A549 (cell line): ENCODE data around the gene KISS1. TPM values are rescaled to one million over a fixed set of nuclear protein-coding genes. Genes with fewer than 3 reads are reported as not detected.

Source experiments
- ATAC-seq, 2 experiments: fragments of 200-7000 bp in 1 of 2; fragments of >200 bp in 1 of 2; cut with Nextera tagmentation in 1 of 2; cut with Tn5 transposase in 1 of 2; 3 replicates each; pipeline versions ENCODE4 v1.8.0 to v1.9.1; 2018 to 2020; ENCODE audit warnings: mild to moderate bottlenecking in 1 of 2, moderate library complexity in 1 of 2
- CTCF ChIA-PET: fragments of 300-600 bp; sonication (Branson Sonifier 250); formaldehyde crosslinking; extraction: SDS; loops from one replicate; lab custom pipeline; 2021; ENCODE audit warnings: antibody characterized with exemption, inconsistent platforms; lab: Yijun Ruan, JAX
- POLR2A ChIA-PET: fragments of 350-600 bp; formaldehyde crosslinking; extraction: SDS; loops from one replicate; lab custom pipeline; 2021; ENCODE audit warnings: antibody characterized with exemption, inconsistent platforms; lab: Yijun Ruan, JAX
- DNase-seq, 2 experiments: peaks; one replicate each; pipeline versions ENCODE4 v3.0.0 to v3.0.0-alpha.2; 2011 to 2016; ENCODE audit warnings: low read depth in 1 of 2, low spot score in 1 of 2
- FAIRE-seq: peaks from 2 replicates; lab custom pipeline; 2011; peaks lifted over from hg19 to GRCh38; lab: Jason Lieb, UNC
- H3K27ac ChIP-seq, 2 experiments: fragments of >200 bp; sonication (Bioruptor Twin); formaldehyde crosslinking; 3 replicates each; pipeline ENCODE4 v1.5.1; 2016 to 2017
- H3K4me1 ChIP-seq: fragments of >200 bp; sonication (Bioruptor Twin); formaldehyde crosslinking; 3 replicates; pipeline ENCODE4 v1.6.1; 2016
- H3K4me2 ChIP-seq: fragments of >200 bp; sonication (Bioruptor Twin); formaldehyde crosslinking; 3 replicates; pipeline ENCODE4 v1.6.1; 2016
- H3K4me3 ChIP-seq: fragments of >200 bp; sonication (Bioruptor Twin); formaldehyde crosslinking; 3 replicates; pipeline ENCODE4 v1.5.1; 2016
- H3K9me3 ChIP-seq: fragments of >200 bp; sonication (Bioruptor Twin); formaldehyde crosslinking; 3 replicates; pipeline ENCODE4 v1.6.1; 2016
- BHLHE40 ChIP-seq: IDR thresholded peaks from 2 replicates; pipeline ENCODE4 v1.6.1; 2012; ENCODE audit warnings: low read depth, low read length, inconsistent platforms
- CBX2 ChIP-seq: fragments of 200-600 bp; sonication (generic); IDR thresholded peaks from 2 replicates; pipeline ENCODE4 v1.6.1; 2016; ENCODE audit warnings: low read depth, mild to moderate bottlenecking, borderline replicate concordance
- CEBPB ChIP-seq, 2 experiments: fragments of >200 bp in 1 of 2; sonication (Bioruptor Twin) in 1 of 2; formaldehyde crosslinking in 1 of 2; IDR thresholded peaks; 2 replicates each; pipeline ENCODE4 v1.6.1; 2012 to 2016
- CHD2 ChIP-seq: fragments of 150-350 bp; IDR thresholded peaks from 2 replicates; pipeline ENCODE4 v1.6.1; 2014; ENCODE audit warnings: low read length; ENCODE audit not compliant: partially characterized antibody
- CHD4 ChIP-seq: fragments of 200-600 bp; sonication (generic); IDR thresholded peaks from 2 replicates; pipeline ENCODE4 v1.6.1; 2016; ENCODE audit warnings: antibody characterized with exemption, mild to moderate bottlenecking, borderline replicate concordance
- E2F6 ChIP-seq: IDR thresholded peaks from 2 replicates; pipeline ENCODE4 v1.6.1; 2012; ENCODE audit warnings: low read depth, borderline replicate concordance
- EHF ChIP-seq: fragments of 250-450 bp; sonication (Bioruptor Pico); IDR thresholded peaks from 2 replicates; pipeline ENCODE4 v1.5.0; 2020; ENCODE audit warnings: mild to moderate bottlenecking
- ELK1 ChIP-seq: fragments of 150-350 bp; IDR thresholded peaks from 2 replicates; pipeline ENCODE4 v1.6.1; 2014; ENCODE audit warnings: low read depth, mild to moderate bottlenecking, low read length
- HEYL ChIP-seq: fragments of 250-450 bp; sonication (Bioruptor Pico); IDR thresholded peaks from 2 replicates; pipeline ENCODE4 v1.8.0; 2021; ENCODE audit warnings: mild to moderate bottlenecking, moderate library complexity
- HOXB5 ChIP-seq: fragments of 250-450 bp; sonication (Bioruptor Pico); IDR thresholded peaks from 2 replicates; pipeline ENCODE4 v1.5.0; 2020; ENCODE audit warnings: mild to moderate bottlenecking, moderate library complexity
- KDM5A ChIP-seq: fragments of 200-600 bp; sonication (generic); IDR thresholded peaks from 2 replicates; pipeline ENCODE4 v1.6.1; 2016; ENCODE audit warnings: antibody characterized with exemption, mild to moderate bottlenecking
- MAFK ChIP-seq: fragments of 450-650 bp; IDR thresholded peaks from 2 replicates; pipeline ENCODE4 v1.6.1; 2014; ENCODE audit not compliant: partially characterized antibody
- NPAS2 ChIP-seq: fragments of 250-450 bp; sonication (Bioruptor Pico); IDR thresholded peaks from 2 replicates; pipeline ENCODE4 v1.8.0; 2022; ENCODE audit warnings: mild to moderate bottlenecking, moderate library complexity, borderline replicate concordance
- PHF8 ChIP-seq: fragments of 200-600 bp; sonication (generic); IDR thresholded peaks from 2 replicates; pipeline ENCODE4 v1.6.1; 2016; ENCODE audit warnings: low read depth, mild to moderate bottlenecking, antibody characterized with exemption, moderate library complexity, borderline replicate concordance
- RARB ChIP-seq: fragments of 250-450 bp; sonication (Bioruptor Pico); IDR thresholded peaks from 2 replicates; pipeline ENCODE4 v1.8.0; 2021; ENCODE audit warnings: mild to moderate bottlenecking, moderate library complexity
- RCOR1 ChIP-seq: fragments of 150-350 bp; IDR thresholded peaks from 2 replicates; pipeline ENCODE4 v1.6.1; 2014; ENCODE audit warnings: antibody characterized with exemption, low read length, low read depth
- REST ChIP-seq: fragments of 200-600 bp; sonication (generic); IDR thresholded peaks from 2 replicates; pipeline ENCODE4 v1.6.1; 2016; ENCODE audit warnings: antibody characterized with exemption, mild to moderate bottlenecking, moderate library complexity
- ZC3H11A ChIP-seq: fragments of 450-650 bp; IDR thresholded peaks from 2 replicates; pipeline ENCODE4 v1.6.1; 2014; ENCODE audit warnings: antibody characterized with exemption, mild to moderate bottlenecking
- ZFP36 ChIP-seq: fragments of 450-650 bp; IDR thresholded peaks from 2 replicates; pipeline ENCODE4 v1.6.1; 2014; ENCODE audit warnings: borderline replicate concordance; ENCODE audit not compliant: partially characterized antibody
- ZSCAN20 ChIP-seq: fragments of 250-450 bp; sonication (Bioruptor Pico); IDR thresholded peaks from 2 replicates; pipeline ENCODE4 v1.8.0; 2022; ENCODE audit warnings: mild to moderate bottlenecking, moderate library complexity
- WGBS: methylation state at CpG from one replicate; pipeline ENCODE4 v1.1.6; 2017; ENCODE audit errors: missing lambda C conversion rate; 5-methylcytosine and 5-hydroxymethylcytosine counted together
- polyA plus RNA-seq, 4 experiments: library from polyadenylated mRNA; depleted of rRNA in 3 of 4; stranded (reverse); fragments of >200 nt; fragmentation: RNase III in 1 of 4; extraction: RNeasy Plus Mini Kit Qiagen cat#74134 plus additional on column Dnase treatment in 1 of 4; gene quantifications; 2 replicates in 3 of 4; 3 replicates in 1 of 4; pipeline ENCODE4 v1.2.3, GENCODE V29; 2011 to 2017

The KISS1 gene
- polyA plus RNA-seq, 2 of the 4 experiments (the other 2 are of a cell fraction) = 0.23 TPM; not detected in 1

GRCh38 chr1:204222764-204223055 lies 26.4 kb upstream of the KISS1 start:
- no peak for DNase-seq
- no peak for FAIRE-seq

GRCh38 chr1:204222006-204222763 lies 25.9 kb upstream of the KISS1 start:
- Histone ChIP-seq H3K9me3 (no peaks in the 10 kb centered on the region), H3K4me1 (no peaks in the 10 kb centered on the region), H3K4me3 (no peak overlapping the region)
- POLR2A ChIA-PET = no interaction called here
- no peak for TF ChIP-seq BHLHE40
- no peak for TF ChIP-seq ZFP36
- TF ChIP-seq NPAS2 = no peak
- no peak for TF ChIP-seq HOXB5 (CRISPR knock-in tag)
- TF ChIP-seq HEYL = no peak
- TF ChIP-seq, all 56 proteins: peak for 0
- ATAC-seq (no peak), DNase-seq (no peak), FAIRE-seq (no peak)
- 83% methylated on average over 7 of the region's 8 CpGs for WGBS
- Histone ChIP-seq H3K4me2 (no peak overlapping the region), H3K27ac (no peak overlapping the region)
- CTCF ChIA-PET = interaction anchor here (1.0 to 2.8 kb wide), 5 partner anchors 8 to 142 kb away, joined by 3 to 12 read pairs (median 6); partner anchors contain the start of gene GOLT1A

More at GRCh38 chr1:204222764-204223055, 26.4 kb upstream of the KISS1 start:
- no peak overlapping the region for H3K27ac ChIP-seq
- ATAC-seq = no peak
- CTCF ChIA-PET = interaction anchor here (1.0 to 1.9 kb wide), 4 partner anchors 9 to 141 kb away, joined by 3 to 12 read pairs (median 4); partner anchors contain the start of gene GOLT1A
- POLR2A ChIA-PET = no interaction called here
- H3K4me1 ChIP-seq = no peaks in the 10 kb centered on the region
- H3K4me3 ChIP-seq = no peak overlapping the region
- H3K9me3 ChIP-seq = no peaks in the 10 kb centered on the region
- no peak overlapping the region for H3K4me2 ChIP-seq
- TF ChIP-seq ZC3H11A (no peak), ELK1 (no peak), KDM5A (no peak), CHD4 (no peak), ZSCAN20 (CRISPR knock-in tag) (no peak), RCOR1 (no peak), ZFP36 (no peak), CHD2 (no peak), E2F6 (no peak), MAFK (no peak), PHF8 (no peak), EHF (CRISPR knock-in tag) (no peak), REST (no peak), HOXB5 (CRISPR knock-in tag) (no peak), CEBPB (IDR thresholded peaks at IDR 0.05) (no peak), RARB (CRISPR knock-in tag) (no peak), CBX2 (no peak)
- 98% methylated on average over 3 of the region's 3 CpGs for WGBS
